HepG2 (cell line): ENCODE data around the gene RFXANK. TPM values are rescaled to one million over a fixed set of nuclear protein-coding genes. Genes with fewer than 3 reads are reported as not detected.

Experiments
- GPN1 ChIP-seq: sonication (generic); formaldehyde crosslinking; IDR thresholded peaks from 2 replicates; pipeline ENCODE4 v1.5.1; 2020; ENCODE audit warnings: missing genetic modification reagents, borderline replicate concordance
- GTF3A ChIP-seq: sonication (generic); formaldehyde crosslinking; conservative IDR thresholded peaks from 2 replicates; pipeline ENCODE4 v1.4.0; 2020; ENCODE audit warnings: mild to moderate bottlenecking, missing genetic modification reagents
- IKZF5 ChIP-seq: IDR thresholded peaks from 2 replicates; pipeline ENCODE4 v1.6.1; 2018; ENCODE audit warnings: missing genetic modification reagents, mild to moderate bottlenecking, missing compliant biosample characterization
- MEIS1 ChIP-seq: sonication (generic); formaldehyde crosslinking; IDR thresholded peaks from 2 replicates; pipeline ENCODE4 v1.9.0; 2021; ENCODE audit warnings: mild to moderate bottlenecking, missing genetic modification reagents, moderate library complexity, borderline replicate concordance
- THAP8 ChIP-seq: sonication (generic); formaldehyde crosslinking; IDR thresholded peaks from 2 replicates; pipeline ENCODE4 v1.5.1; 2020; ENCODE audit warnings: missing genetic modification reagents, mild to moderate bottlenecking, borderline replicate concordance
- TMF1 ChIP-seq: sonication (generic); formaldehyde crosslinking; IDR thresholded peaks from 2 replicates; pipeline ENCODE4 v1.8.1; 2022; ENCODE audit warnings: low read depth, missing genetic modification reagents
- TOPORS ChIP-seq: sonication (generic); formaldehyde crosslinking; IDR thresholded peaks from 2 replicates; pipeline ENCODE4 v1.8.0; 2023; ENCODE audit warnings: mild to moderate bottlenecking, missing genetic modification reagents
- ZNF124 ChIP-seq: sonication (generic); formaldehyde crosslinking; IDR thresholded peaks from 2 replicates; pipeline ENCODE4 v1.4.0; 2020; ENCODE audit warnings: missing genetic modification reagents
- ZNF275 ChIP-seq: sonication (generic); formaldehyde crosslinking; IDR thresholded peaks from 2 replicates; pipeline ENCODE4 v1.8.0; 2022; ENCODE audit warnings: missing genetic modification reagents, mild to moderate bottlenecking, inconsistent platforms, borderline replicate concordance
- ZNF510 ChIP-seq: sonication (generic); formaldehyde crosslinking; IDR thresholded peaks from 2 replicates; pipeline ENCODE4 v1.4.0; 2020; ENCODE audit warnings: low read depth, mild to moderate bottlenecking, missing genetic modification reagents
- ZNF598 ChIP-seq: sonication (generic); formaldehyde crosslinking; IDR thresholded peaks from 2 replicates; pipeline ENCODE4 v1.5.1; 2020; ENCODE audit warnings: mild to moderate bottlenecking, missing genetic modification reagents, borderline replicate concordance
- ZNF639 ChIP-seq: conservative IDR thresholded peaks from 2 replicates; pipeline ENCODE4 v1.6.1; 2018; ENCODE audit warnings: missing genetic modification reagents
- ZNF770 ChIP-seq: sonication (generic); formaldehyde crosslinking; IDR thresholded peaks from 2 replicates; pipeline ENCODE4 v1.5.0; 2020; ENCODE audit warnings: mild to moderate bottlenecking, missing genetic modification reagents
- ZSCAN5A ChIP-seq: sonication (generic); formaldehyde crosslinking; IDR thresholded peaks from 2 replicates; pipeline ENCODE4 v1.8.0; 2022; ENCODE audit warnings: mild to moderate bottlenecking, missing genetic modification reagents, borderline replicate concordance
- polyA plus RNA-seq, 8 experiments: library from polyadenylated mRNA; depleted of rRNA in 3 of 8; stranded (reverse) in 7 of 8; unstranded in 1 of 8; fragments of >200 nt; fragmentation: Illumina TruSeq in 4 of 8; extraction: Trizol in 4 of 8; gene quantifications; 2 replicates each; pipeline versions ENCODE4 v1.2.1 to v1.2.3, GENCODE V29; 2011 to 2016; ENCODE audit warnings: low read depth in 4 of 8, missing spikeins in 1 of 8, mixed read lengths in 1 of 8; ENCODE audit not compliant: insufficient read depth in 1 of 8
- total RNA-seq, 5 experiments: library from RNA; depleted of rRNA; stranded (reverse); fragments of >200 nt; fragmentation: Illumina TruSeq; extraction: Trizol; gene quantifications; 2 replicates each; pipeline ENCODE4 v1.2.3, GENCODE V29; 2016; ENCODE audit warnings: low read depth in 1 of 5
- TF ChIP-seq, protein P1 (sequence below): IDR thresholded peaks from 2 replicates; pipeline ENCODE4 v1.6.1; 2016; ENCODE audit warnings: mild to moderate bottlenecking, missing biosample characterization, missing genetic modification reagents
- TF ChIP-seq, protein P2 (sequence below): sonication (generic); formaldehyde crosslinking; IDR thresholded peaks from 2 replicates; pipeline ENCODE4 v1.4.0; 2020; ENCODE audit warnings: mild to moderate bottlenecking, missing genetic modification reagents
- TF ChIP-seq, protein P3 (sequence below): sonication (generic); formaldehyde crosslinking; IDR thresholded peaks from 2 replicates; pipeline ENCODE4 v1.5.1; 2020; ENCODE audit warnings: mild to moderate bottlenecking, missing genetic modification reagents, borderline replicate concordance

RFXANK gene
- total and polyA plus RNA-seq, 2 of the 13 experiments (the other 11 are each of a cell fraction or from before 2014, with no cell fraction given), result 49.9 to 80.7 TPM

GRCh38 chr19:19170053-19170872 is 21.8 kb upstream of the RFXANK start, which contains the start of gene MEF2B (continued):
- TF ChIP-seq ZNF770 (CRISPR knock-in tag), result no peak
- TF ChIP-seq TMF1 (CRISPR knock-in tag), result no peak
- no peak for TF ChIP-seq MEIS1
- TF ChIP-seq, protein P1, sequence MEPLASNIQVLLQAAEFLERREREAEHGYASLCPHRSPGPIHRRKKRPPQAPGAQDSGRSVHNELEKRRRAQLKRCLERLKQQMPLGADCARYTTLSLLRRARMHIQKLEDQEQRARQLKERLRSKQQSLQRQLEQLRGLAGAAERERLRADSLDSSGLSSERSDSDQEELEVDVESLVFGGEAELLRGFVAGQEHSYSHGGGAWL, result no peak
- TF ChIP-seq ZNF510 (CRISPR knock-in tag), result no peak
- TF ChIP-seq TOPORS (CRISPR knock-in tag), result no peak
- TF ChIP-seq GTF3A (CRISPR knock-in tag), result no peak
- TF ChIP-seq ZNF598 (CRISPR knock-in tag), result peak; percentile 78; the same call in 1 of the 2 replicates
- TF ChIP-seq, protein P2, sequence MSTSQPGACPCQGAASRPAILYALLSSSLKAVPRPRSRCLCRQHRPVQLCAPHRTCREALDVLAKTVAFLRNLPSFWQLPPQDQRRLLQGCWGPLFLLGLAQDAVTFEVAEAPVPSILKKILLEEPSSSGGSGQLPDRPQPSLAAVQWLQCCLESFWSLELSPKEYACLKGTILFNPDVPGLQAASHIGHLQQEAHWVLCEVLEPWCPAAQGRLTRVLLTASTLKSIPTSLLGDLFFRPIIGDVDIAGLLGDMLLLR (CRISPR knock-in tag), result no peak
- TF ChIP-seq IKZF5 (CRISPR knock-in tag), result no peak
- TF ChIP-seq THAP8, result no peak
- TF ChIP-seq, protein P3, sequence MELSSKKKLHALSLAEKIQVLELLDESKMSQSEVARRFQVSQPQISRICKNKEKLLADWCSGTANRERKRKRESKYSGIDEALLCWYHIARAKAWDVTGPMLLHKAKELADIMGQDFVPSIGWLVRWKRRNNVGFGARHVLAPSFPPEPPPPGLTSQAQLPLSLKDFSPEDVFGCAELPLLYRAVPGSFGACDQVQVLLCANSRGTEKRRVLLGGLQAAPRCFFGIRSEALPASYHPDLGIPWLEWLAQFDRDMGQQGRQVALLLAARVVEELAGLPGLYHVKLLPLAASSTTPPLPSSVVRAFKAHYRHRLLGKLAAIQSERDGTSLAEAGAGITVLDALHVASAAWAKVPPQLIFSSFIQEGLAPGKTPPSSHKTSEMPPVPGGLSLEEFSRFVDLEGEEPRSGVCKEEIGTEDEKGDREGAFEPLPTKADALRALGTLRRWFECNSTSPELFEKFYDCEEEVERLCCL (CRISPR knock-in tag), result no peak
- TF ChIP-seq GPN1, result no peak
- TF ChIP-seq ZNF124 (CRISPR knock-in tag), result 0 out of 2 replicates have a peak, but pooled peaks have one; percentile 16
- TF ChIP-seq ZNF275 (CRISPR knock-in tag), result no peak
- TF ChIP-seq ZNF639 (CRISPR knock-in tag), result no peak
- no peak for TF ChIP-seq ZSCAN5A
